ENCODE results near the gene MPST. TPM values are rescaled to one million over a fixed set of nuclear protein-coding genes. Genes with fewer than 3 reads are reported as not detected.
A peak's percentile ranks its signal among the peaks of the same experiment; 100 is the strongest.
"Not testable (repeated sequence)": the region's sequence is repeated elsewhere in the genome, so short reads cannot be mapped to it uniquely, and the experiment has no call there.

Gene MPST
- total RNA-seq, 1 donor, result 48.9 TPM

DNA sequence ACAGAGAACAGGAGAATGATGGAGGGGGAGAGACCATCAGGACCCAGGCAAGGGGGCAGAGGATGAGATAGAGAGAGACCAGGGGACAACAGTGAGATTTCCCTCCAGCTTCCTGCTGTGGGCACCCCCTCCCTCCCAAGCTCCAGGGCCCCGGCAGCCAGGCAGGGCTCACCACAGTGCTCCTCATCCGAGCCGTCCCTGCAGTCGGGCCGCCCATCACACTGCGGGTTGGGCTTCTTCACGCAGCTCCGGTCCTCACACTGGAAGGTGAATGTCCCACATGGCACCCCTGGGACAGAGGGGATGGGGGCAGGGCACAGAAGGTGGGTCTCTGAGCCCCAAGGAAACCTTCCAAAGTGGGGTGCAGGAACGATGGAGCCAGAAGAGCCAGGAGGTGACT lies 51.2 kb downstream of the MPST start:
- DNase-seq (ENCODE audit: low read depth), result no peak

DNA sequence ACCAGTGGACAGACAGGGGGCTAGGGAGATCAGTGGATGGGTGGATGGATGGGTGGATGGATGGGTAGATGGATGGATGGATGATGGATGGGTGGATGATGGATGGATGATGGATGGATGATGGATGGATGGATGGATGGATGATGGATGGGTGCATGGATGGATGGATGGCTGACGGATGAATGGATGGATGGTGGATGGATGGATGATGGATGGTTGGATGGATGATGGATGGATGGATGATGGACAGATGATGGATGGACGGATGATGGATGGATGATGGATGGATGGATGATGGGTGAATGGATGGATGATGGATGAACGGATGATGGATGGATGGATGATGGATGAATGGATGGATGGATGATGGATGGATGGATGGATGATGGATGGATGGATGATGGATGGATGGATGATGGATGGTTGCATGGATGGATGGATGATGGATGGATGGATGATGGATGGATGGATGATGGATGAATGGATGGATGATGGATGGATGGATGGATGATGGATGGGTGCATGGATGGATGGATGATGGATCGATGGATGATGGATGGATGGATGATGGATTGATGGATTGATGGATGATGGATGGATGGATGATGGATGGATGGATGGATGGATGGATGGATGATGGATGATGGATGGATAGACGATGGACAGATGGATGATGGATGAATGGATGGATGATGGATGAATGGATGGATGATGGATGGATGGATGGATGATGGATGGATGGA lies 52.5 kb downstream of the MPST start:
- not testable (repeated sequence) for DNase-seq (ENCODE audit: low read depth); H3K4me3 ChIP-seq (ENCODE audit: low read depth, low read length)

More for the DNA sequence above, 51.2 kb downstream of the MPST start:
- TF ChIP-seq, protein P1, sequence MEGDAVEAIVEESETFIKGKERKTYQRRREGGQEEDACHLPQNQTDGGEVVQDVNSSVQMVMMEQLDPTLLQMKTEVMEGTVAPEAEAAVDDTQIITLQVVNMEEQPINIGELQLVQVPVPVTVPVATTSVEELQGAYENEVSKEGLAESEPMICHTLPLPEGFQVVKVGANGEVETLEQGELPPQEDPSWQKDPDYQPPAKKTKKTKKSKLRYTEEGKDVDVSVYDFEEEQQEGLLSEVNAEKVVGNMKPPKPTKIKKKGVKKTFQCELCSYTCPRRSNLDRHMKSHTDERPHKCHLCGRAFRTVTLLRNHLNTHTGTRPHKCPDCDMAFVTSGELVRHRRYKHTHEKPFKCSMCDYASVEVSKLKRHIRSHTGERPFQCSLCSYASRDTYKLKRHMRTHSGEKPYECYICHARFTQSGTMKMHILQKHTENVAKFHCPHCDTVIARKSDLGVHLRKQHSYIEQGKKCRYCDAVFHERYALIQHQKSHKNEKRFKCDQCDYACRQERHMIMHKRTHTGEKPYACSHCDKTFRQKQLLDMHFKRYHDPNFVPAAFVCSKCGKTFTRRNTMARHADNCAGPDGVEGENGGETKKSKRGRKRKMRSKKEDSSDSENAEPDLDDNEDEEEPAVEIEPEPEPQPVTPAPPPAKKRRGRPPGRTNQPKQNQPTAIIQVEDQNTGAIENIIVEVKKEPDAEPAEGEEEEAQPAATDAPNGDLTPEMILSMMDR (IDR thresholded peaks at IDR 0.05; ENCODE audit: insufficient read depth, low read length), result no peak
- no peak overlapping the region for H3K4me3 ChIP-seq (ENCODE audit: low read depth, low read length)

- DNase-seq (ENCODE audit: low read depth), result no peak
- no peak overlapping the region for H3K4me3 ChIP-seq (ENCODE audit: low read depth, low read length)
- TF ChIP-seq, protein P1 (IDR thresholded peaks at IDR 0.05; ENCODE audit: insufficient read depth, low read length), result no peak
These were observed 53.1 kb downstream of the MPST start for GRCh38 chr22:37072673-37073072.

- DNase-seq (ENCODE audit: low read depth), result no peak
- TF ChIP-seq, protein P1 (IDR thresholded peaks at IDR 0.05; ENCODE audit: insufficient read depth, low read length), result no peak
- no peak overlapping the region for H3K4me3 ChIP-seq (ENCODE audit: low read depth, low read length)
These were observed 55.0 kb downstream of the MPST start for GRCh38 chr22:37074537-37074936.

DNA sequence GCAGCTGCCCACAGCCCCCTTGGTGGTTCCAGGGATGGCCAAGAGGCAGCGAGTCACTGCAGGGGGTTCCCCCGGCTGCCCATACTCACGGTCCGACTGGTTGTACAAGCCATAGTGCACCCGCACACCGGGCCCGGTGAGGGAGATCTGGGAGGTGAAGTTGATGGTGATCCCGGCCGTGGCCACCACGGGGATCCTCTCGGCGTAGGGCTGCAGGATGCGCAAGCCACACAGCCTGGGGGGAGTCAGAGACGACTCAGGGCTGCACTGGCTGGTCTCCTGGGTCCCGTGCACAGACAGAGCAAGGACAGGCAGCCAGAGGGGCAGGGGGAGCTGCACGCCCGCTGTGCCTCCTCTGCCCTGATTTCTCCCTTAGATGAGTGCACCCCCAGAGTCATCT lies 55.5 kb downstream of the MPST start:
- DNase-seq (ENCODE audit: low read depth), result no peak
- TF ChIP-seq, protein P1 (IDR thresholded peaks at IDR 0.05; ENCODE audit: insufficient read depth, low read length), result no peak
- no peak overlapping the region for H3K4me3 ChIP-seq (ENCODE audit: low read depth, low read length)

- no peak overlapping the region for H3K4me3 ChIP-seq (ENCODE audit: low read depth, low read length)
- TF ChIP-seq, protein P1 (IDR thresholded peaks at IDR 0.05; ENCODE audit: insufficient read depth, low read length), result no peak
- no peak for DNase-seq (ENCODE audit: low read depth)
These were observed 56.4 kb downstream of the MPST start for GRCh38 chr22:37075822-37076433.

- TF ChIP-seq, protein P1 (IDR thresholded peaks at IDR 0.05; ENCODE audit: insufficient read depth, low read length), result peak; percentile 99
- H3K4me3 ChIP-seq (ENCODE audit: low read depth, low read length), result no peak overlapping the region
- DNase-seq (ENCODE audit: low read depth), result peak; percentile 55
These were observed 58.4 kb downstream of the MPST start for GRCh38 chr22:37077802-37078448.
